Endometrial microvascular endothelial cells (primary cell): ENCODE results near the gene GMFB. TPM values are rescaled to one million over a fixed set of nuclear protein-coding genes. Genes with fewer than 3 reads are reported as not detected.
"Not testable (repeated sequence)": the region's sequence is repeated elsewhere in the genome, so short reads cannot be mapped to it uniquely, and the experiment has no call there.

Source experiments
- in situ Hi-C: cut with HindIII; loops from 2 replicates; pipeline ENCODE4 v1.10.0; 2017; ENCODE audit warnings: low sequenced_read_pairs, low pct_unique_long_range_greater_than_20kb; ENCODE audit errors: inconsistent ontology term
- total RNA-seq: library from RNA; depleted of rRNA; stranded (reverse); fragments of >200 nt; gene quantifications from one replicate; pipeline ENCODE4 v1.2.3, GENCODE V29; 2015; ENCODE audit errors: inconsistent ontology term

GMFB gene
- total RNA-seq, 1 donor from 2014 or later: 48.3 TPM

DNA sequence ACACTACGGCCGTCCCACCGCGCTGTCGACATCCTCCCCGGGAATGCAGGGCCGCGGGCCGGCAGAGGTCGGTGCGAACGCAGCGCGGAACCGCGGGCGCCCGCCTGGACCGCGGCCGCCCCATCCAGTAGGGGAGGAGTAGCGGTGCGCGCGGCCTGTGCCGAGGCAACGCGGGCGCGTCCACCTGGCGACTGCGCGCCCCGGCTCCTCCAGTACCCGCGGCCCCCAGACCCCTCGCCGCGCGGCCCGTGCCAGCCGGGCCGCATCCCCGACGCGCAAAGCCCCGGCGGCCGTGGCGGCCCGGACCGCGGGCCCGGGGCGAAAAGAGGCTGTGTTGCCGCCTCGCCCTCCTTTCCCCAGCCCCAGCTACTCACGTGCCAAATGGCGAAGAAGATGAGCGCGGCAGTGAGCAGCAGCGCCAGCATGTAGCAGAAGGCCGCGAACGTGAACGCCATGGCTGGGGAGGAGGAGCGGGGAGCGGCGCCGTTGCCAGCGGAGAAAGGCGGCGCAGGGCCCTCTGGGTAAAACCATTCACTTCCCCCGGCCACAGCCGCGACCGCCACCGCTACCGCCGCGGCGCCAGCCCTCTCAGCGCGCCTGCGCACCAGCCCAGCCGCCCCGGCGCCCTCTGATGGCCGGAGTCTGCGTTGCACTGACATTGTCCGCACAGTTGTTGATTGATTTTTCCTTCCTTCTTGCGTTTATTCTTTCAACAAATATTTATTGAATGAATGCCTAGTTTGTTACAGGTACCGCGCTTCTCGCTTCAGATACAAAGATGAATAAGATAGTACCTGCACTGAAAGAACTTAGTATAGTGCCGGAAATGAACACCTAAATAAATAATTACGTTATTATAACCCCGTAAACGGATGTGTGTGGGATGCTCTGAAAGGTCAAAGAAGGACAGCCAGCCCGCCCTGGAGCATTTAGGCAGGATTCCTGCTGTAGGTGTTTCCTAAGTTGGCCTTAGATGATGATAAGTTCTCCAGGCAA is 47.6 kb downstream of the GMFB start, which contains the start of gene CNIH1:
Gene CNIH1, minus strand, starts transcription at position 502 of the 996 bp plus-strand sequence. Its CDS starts 47 bp downstream, at position 455.
- in situ Hi-C loops: no loop called here

DNA sequence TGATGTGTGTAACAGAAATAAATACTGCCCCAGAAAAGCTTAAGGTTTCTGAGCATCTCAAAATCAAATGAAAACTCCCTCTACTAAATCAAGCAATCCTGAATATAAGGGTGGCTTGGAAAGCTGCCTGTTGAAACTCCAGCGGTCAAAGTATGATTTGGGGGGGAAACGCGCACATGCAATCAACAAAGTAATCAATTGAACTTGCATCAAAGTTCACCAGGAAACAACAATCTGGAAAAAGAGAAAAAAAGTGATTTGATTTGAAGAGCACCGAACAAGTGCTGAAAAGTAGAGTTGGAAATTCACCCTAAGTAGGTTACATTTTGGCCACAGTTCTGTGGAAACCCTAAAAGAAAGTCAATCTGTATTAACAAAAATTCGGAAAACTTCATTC is 48.3 kb downstream of the GMFB start:
- in situ Hi-C loops: no loop called here

DNA sequence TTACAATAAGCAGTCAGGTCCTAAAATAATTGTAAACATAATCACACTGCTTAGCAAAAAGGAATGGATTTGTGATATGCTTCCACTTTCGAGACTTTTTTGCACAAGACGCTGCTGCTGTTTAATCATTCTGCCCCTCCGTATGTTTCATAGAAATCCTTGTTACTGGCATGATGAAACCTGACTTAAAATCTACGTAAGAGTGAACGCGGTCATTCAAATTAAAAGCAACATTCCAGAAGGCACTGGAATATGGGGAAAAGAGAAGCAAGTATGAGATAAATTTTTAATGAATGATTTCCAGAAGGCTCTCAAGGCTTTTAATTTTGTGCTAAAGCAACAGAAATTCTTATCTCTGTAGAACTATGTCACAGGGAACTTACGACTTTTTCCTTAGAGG is 48.7 kb downstream of the GMFB start:
- in situ Hi-C loops: no loop called here

DNA sequence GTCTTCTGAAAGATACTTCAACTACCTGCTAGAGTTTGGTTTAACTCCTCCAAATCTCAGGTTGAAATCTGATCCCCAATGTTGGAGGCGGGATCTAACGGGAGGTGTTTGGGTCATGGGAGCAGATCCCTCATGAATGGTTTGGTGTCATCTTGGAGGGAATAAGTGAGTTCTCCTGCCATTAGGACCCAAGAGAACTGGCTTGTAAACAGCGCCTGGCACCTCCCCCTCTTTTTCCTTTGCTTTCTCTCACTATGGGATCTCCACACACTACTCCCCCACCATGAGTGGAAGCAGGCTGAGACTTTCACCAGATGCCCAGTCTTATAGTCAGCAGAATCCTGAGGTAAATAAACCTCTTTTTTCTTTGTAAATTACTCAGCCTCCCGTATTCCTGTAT is 50.1 kb downstream of the GMFB start:
- in situ Hi-C loops: no loop called here

DNA sequence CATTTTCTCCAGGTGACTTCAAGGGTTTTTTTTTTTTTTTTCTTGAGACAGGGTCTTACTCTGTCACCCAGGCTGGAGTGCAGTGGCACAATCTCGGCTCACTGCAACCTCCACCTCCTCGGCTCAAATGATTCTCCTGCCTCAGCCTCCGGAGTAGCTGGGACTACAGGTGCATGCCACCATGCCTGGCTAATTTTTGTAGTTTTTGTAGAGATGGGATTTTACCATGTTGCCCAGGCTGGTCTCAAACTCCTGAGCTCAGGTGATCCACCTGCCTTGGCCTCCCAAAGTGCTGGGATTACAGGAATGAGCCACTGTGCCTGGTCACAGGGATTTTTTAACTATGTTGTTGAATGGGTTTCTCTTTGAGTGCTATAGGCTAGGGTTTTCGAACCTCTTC is 50.8 kb downstream of the GMFB start:
- in situ Hi-C loops: not testable (repeated sequence)

DNA sequence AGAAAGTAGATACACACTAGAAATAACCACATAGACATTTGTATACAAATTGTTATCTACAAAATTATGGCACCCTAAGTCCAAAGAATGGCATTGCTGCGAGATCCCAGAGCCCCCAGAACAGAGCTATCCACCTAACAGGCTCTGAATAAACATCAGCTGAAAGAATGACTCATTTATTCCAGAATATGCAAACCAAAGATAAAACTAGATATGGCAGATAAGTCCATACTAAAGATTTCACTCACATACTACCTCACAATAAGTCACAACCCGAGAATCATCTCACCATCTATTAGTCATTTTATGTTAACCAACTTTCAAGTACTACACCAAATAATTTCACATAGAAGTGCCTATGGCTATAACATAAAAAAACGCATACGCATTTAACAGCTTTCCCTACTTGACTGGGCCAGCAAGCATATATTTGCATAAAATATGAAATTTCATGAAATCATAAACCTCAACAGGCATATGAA is 53.2 kb downstream of the GMFB start:
- in situ Hi-C loops: no loop called here

DNA sequence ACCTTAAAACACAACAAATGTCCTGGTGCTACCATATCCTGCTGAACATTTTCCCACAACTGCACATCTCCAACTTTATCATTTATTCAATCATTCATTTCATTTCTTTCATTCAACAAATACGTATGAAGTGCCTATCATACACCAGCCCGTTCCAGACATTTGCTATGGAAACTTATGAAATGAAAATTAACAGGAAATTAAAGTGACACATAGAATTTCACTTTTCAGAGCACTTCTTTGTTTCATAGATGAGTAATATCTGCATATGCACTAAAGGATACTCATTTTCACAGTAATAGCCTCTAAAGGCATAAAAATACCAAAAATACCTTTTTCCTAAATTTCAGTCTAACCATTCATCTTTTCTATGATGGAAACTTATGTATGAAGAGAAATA is 60.3 kb downstream of the GMFB start:
- in situ Hi-C loops: no loop called here

DNA sequence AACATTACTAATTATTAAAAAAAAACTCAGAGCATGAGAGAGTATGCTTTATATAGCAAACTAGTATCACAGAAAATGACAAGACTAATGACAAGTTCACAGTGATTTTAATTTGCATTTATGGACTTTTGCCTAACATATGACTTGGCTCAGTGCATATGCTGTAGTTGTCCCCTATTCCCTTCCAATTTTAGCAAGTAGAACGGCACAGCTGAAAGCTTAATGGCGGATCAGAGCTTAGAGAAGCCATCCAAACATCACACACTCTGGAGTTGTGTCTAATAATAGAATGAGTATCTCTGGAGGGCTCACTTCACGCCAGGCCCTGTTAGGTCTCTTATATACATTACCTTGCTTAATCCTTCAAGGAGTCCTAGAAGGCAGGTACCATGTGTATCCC is 60.9 kb downstream of the GMFB start:
- in situ Hi-C loops: no loop called here

DNA sequence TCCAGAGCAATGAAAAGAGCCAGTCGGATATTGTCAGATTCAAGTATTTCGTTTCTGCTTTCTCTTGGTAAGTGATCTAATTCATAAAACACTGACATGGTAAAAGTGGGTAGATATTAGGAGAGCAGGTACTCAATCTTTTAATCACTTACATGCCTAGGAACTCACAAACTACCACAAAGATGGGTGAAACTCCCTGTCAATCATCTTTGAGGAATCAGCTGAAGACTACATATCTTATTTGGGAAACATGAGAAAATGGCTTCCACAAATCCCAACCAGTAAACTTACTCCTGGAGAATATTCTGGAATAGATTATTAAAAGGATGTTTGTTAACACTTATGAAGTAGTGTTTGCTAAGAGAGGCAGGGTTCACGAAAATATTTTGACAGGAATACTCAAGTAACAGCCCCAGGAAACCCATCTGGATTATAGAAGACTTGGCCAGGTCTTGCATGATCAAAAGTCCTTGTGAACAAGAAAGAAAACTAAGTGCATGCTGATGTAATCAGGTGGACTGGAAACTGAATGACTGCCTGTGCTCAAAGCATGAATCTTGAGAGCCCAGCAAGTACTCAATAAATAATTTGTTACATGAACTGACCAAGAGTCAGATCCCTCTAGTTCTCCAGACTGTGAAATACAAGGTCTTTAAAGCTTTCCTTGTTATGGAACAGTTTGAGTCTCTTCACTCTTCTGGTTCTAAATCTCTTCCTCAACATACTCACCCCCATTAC is 63.1 kb downstream of the GMFB start:
- in situ Hi-C loops: no loop called here

DNA sequence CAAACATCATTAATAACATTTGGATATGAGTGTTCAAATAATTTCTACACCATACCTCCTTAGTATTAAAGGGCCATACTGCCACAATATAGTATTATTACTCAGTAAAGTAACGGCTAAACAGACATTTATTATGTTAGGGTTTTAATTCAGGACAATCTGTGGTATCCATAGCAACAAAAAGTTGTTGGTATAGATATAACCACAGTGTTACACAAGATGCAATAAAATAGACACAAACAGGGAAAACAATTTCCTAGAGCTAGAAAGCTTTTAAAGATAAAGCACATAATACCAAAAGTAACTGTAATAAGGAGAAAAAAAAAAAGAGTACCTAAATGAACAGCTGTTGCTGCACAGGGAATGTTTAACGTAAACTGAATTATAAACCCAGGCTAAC is 63.7 kb downstream of the GMFB start:
- in situ Hi-C loops: no loop called here

Other genes starting within 250 kb of the GMFB start
- gene CDKN3, start 92.0 kb downstream of the GMFB start, total RNA-seq: 88.5 TPM
- 228 TPM for gene CNIH1, start 47.6 kb downstream of the GMFB start, total RNA-seq
- gene CGRRF1, start 20.9 kb upstream of the GMFB start, total RNA-seq: 14.3 TPM
- 36.1 TPM for gene SAMD4A, start 78.1 kb upstream of the GMFB start, total RNA-seq